SIG-M5 treated with dmso at 0.1 percent for 504 hours (cell line): ENCODE results near the gene FAM186B.
"Not testable (repeated sequence)": the region's sequence is repeated elsewhere in the genome, so short reads cannot be mapped to it uniquely, and the experiment has no call there.

ENCODE experiments used
- DNase-seq: peaks from one replicate; lab custom pipeline; 2025; ENCODE audit not compliant: unreplicated experiment; lab: John Stamatoyannopoulos, UW

FAM186B gene

DNA sequence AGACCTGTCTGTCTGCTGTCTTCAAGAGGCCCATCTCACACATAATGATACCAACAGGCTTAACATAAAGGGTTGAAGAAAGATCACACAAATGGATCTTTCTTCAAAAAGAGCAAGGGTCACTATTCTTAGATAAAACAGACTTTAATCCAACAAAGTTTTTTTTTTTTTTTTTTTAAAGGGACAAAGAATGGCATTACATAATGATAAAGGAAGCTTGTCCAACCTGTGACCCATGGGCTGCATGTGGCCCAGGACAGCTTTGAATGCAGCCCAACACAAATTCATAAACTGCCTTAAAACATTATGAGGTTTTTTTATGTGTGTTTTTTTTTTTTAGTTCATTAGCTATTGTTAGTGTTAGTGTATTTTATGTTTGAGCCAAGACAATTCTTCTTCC is 6.8 kb upstream of the FAM186B start:
- no peak for DNase-seq

DNA sequence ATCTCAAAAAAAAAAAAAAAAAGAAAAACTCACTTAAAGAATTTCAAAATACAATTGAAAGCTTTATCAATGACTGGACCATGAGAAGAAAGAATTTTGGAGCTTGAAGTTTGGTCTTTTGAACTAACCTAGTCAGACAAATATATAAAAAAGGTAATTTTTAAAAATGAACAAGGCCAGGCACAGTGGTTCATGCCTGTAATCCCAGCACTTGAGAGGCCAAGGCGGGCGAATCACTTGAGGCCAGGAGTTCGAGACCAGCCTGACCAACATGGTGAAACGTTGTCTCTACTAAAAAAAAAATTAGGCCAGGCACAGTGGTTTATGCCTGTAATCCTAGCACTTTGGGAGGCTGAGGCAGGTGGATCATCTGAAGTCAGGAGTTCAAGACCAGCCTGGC is 5.3 kb upstream of the FAM186B start:
- DNase-seq, result not testable (repeated sequence)

DNA sequence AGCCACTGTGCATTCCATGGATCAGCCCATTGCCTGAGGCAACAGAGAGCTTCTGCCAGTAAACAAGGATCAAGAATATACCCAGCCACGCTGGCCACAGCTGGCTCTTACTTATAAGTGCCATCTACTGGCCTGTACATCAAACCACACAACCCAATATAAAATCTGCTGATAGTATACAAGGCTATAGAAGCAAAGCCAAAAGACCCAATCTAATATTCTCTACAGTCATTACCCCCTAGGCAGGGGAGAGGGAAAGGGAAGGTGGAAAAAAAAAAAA is 4.4 kb upstream of the FAM186B start:
- DNase-seq, result peak; percentile 41

DNA sequence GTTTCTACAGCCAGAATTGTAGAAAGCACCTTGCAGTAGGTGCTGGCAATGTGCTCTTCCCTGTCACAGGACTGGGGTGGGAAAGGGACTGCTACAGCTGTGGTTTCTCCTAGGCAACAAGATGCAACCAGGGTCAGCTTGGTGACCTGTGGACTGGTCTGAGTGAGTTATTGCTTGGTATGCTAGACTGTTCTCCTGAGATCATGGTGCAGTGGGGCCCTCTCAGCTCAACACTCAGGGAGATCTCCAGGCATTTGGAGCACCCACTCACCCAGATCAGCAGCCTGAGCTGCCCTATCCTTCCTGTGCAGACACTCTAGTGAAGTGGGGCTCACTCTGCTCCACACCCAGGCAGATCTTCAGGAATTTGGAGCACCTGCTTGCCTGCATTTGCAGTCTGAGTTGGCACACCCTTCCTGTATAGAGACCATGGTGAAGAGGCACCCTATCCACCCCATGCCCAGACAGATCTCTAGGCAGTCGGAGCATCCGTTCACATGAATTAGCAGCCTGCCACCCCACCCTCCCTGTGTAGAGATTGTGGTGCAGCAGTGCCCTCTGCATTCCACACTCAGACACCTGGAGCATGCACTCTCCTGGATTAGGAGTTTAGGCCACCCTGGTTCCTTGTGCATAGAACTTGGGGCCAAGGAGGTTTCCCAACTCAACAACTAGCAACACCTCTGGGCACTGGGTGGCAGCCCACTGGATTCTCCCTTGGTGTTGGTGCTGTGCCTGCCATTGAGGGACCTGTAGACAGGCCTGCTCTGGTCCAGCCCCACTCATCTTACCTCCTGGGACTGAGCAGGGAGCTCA is 3.8 kb upstream of the FAM186B start:
- no peak for DNase-seq

DNA sequence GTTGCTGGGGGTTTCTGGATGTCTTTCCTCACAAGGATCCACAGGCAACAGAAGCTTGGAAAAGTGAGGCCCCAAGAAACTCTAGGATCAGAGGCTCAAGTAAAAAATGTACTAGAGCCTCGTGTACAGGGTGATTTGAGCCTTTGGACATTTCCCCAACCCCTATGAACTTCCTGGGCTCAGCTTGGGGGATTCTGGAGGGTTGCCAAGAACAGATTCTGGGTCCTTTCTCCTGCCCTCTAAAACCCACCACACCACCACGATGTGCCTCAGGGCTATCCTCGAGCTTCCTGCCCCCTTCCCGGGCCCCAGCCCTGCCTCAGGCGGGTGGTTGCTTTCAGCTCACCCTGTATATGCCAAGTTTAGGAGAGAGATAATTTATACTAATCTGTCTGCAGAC is 583 bp downstream of the FAM186B start:
- no peak for DNase-seq

DNA sequence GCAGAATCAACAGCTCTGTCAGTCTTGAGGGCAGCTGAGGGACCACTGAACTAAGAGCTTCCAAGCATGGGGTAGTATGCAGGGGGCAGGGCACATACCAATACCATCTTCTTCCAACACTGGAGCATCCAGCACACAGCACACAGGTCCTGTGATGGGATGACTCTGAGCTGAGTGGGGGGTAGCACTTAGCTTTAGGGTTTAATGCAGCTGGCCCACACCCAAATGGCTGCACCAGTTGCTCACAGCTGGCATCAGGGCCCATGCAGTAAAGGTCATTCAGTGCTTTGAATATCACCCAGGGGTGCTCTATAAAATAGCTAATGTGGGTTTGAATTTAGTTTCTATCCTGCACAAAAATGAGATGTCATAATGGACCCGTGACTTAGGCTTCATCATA is 1.7 kb downstream of the FAM186B start:
- no peak for DNase-seq

DNA sequence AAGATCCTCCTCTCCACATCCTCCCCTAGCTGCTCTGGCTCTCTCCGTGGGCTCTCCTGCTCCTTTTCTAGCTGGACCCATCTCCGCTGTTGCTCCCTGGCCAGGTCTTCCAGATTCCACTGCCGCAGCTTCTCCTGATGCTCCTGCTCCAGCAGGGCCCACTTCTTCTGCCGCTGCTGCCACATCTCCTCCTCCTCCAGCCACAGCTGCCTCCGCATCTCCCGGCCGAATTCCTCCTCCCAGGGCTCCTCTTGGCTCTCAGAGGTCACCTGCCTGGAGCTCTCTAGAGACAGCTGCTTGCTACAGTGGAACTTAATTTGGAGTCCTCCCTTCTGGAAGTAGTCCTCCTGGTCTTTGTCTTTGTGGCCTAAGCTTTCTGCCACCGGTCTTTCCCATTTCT is 5.5 kb downstream of the FAM186B start:
- no peak for DNase-seq

DNA sequence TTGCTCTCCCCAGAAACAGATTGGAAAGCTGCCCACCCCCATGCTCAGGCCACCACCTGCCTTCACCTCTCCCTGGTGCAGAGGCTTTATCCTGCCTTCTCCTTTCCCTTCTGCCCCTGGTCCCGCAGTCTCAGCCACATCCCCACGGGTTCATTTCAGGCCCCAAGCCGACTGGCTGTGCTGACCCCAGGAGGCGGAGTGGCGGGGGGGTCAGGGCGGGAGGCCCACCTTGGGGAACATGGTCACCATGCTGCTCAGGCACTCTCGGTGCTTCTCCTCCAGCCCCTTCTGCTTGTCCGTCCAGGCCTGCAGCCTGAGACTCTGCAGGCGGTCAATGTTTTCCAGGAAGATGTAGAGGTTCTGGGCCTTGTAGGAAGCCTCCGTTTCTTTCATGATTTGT is 6.9 kb downstream of the FAM186B start:
- DNase-seq, result no peak

DNA sequence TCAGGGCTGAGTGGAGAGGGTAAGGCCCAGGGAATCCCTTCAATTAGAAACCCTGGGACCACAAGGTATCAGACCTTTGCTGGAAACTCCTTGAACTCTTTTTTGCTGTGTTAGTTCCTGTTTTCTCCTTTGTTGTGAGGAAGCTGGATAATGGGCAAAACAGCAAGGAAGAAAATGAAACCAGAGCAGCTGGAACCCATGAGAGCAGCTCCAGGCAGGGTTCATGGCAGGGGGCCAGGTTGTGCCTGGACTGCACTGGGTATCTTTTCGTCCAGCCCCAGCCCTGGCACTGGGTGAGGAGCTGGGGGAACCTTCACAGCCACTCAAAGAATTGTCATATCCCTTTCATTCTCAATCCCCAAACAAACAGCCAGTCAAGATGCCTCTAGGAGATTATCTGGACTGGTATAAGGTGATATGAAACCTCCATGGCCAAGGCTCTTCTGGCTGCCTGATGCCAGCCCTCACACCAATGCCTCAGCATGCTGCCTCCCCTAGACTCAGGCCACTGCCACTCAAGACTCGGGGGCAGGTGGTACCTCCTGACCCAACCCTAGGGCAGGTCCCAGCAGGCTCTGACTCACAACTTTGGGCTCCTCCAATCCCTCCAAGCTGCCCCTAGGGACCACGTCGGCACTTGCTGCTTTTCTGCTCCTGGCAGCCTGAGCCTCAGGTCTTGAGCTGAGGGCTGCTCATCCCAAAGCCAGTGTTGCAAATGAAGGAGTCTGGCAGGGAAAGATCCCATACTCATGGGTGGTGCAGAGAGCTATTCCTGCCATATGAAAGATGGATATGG is 16.5 kb downstream of the FAM186B start:
- no peak for DNase-seq

DNA sequence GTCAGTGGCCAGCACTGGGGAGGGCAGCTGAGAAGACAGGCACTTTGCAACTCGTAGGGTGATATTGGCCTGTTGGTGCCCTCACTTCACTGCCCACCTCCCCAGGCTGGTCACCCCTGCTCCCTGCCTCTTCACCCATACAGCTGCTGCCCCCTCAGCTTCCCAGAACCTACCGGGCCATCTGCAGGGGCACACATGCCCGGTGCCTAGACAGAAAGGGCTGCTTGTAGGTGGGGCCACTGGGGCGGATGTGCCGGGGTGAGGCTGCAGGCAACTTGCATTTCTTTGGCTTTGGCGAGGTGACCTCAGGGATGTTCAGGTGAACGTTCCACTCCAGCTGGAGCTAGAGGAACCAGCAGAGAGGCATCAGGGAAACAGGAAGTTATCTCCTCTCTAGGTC is 17.2 kb downstream of the FAM186B start:
- DNase-seq, result no peak

DNA sequence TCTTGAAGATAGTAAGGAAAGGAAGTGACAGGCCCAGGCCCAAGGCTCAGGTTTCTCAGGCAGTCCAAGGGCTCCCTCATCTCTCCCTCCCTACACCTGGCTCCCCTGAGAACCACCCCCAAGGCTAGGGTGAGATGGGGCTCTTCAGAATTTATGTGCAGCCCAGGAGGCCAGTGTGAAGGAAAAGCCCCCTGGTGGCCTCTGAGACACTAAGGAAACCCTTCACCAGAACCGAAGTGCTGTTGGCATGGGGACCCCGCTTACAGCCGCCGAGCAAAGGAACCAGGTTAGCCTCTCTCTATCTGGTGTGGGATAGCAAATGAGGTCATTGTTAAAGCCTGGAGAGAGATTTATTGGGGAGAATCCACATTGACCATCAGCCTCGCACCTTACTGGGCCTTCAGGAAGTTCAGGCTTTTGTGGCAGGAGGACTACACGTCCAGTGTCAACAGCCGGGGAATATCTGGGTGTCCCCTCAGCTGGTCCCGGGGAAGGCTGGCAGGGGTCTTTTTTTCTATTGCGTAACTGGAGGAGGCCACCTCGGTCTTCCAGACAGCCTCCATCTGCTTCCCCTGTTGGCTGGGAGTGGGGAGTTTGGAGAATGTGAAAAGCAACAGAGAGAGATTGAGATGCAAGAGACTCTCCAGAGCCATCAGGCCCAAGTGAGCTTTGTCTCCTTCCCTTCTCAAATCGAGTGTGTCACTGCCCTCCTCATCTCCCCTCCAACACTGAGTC is 18.1 kb downstream of the FAM186B start:
- no peak for DNase-seq

DNA sequence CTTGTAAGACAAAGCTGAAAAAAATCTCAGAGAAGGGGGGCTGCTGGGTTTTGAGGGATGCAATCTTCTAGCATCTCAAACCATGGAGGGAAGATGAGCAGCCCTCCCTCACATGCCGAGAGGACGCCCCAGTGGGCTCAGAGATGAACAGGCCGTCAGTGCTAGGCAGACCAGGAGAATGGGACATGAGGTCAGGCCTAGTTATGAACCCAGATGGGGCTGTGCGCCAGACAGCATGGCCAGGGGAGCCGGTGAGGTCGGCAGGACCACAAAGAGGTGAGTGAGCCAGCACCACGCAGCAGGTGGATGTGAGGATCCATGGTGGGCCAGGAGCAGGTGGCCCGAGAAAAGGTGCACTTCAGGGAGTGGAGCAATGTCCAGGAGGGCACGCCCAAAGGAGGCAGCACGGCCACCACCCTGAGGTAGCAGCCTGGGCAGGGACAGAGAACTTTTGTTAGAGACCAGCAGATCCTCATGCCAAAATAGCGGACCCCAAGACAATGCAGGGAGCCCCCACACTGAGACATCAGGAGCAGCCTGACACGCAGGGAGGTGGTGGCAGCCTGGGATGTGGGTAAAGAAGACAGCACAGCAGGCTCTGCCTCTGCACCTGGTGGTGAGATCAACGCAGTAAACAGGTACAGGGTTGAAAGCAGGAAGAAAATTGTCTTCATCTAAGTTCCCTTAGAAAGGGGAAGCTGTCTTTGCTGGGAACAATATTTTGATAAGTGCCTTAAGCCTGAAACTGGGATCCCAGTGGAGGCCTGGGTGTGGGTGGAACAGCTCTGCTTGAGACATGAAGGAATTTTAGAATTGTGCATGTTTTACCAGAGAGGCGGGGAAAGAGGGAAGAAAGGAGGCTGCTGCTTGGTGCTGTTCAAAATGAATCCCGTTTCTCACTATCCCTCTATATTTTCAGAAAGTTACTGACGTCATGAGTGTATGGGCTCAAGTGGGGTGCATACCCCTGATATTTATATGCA is 19.7 kb downstream of the FAM186B start:
- no peak for DNase-seq

DNA sequence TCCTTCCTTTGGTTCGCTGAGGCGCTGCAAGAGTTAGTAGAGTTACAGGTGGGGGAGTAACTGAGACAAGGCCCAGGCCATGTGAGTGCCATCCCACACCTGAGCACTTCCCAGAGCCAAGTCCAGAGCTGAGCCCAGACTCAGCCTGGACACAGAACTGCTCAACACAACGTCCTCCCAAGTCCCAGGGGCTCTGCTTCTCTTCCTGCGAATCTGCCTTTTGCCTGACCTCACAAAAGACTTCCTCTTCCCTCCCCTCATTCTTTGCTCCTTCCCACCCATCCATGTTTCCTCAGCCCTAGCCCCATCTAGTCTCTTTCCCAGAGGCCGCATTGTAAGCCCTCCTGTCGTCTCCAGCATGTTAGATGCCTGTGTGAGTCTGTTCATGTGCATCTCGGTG is 20.8 kb downstream of the FAM186B start:
- DNase-seq, result no peak

DNA sequence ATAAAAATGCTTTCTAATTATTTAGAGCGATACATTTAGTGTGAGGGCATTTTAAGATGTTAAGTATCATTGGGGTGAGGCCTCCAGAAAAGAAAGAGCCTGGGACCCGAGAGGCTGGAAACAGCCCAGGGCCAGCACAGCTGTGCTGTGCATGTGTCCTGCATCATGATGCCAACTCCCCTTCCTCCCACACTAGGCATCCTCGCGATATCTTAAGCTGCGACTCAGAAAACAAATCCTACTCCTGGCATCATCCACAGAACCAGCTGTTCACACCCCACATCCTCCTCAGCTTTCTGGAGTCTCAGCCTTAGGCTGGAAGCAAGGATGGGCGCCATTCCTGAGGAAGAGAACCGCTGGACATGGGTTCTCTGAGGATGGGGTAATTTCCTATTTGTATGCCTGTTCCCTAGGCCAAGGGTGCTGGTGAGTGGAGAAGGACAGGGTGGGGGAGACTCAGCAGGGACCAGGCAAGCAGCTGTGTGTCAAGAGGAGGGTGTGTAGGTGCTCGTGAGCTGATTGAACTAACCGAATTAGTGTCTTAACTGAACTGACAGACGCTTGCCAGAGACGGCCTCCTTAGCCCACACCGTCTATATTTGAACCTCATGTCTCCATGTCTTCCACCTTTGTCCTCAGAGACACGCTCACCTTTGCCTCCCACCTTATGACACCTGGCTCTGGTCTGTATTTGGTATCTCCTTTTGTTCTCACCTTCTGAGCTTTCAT is 21.9 kb downstream of the FAM186B start:
- DNase-seq, result no peak

DNA sequence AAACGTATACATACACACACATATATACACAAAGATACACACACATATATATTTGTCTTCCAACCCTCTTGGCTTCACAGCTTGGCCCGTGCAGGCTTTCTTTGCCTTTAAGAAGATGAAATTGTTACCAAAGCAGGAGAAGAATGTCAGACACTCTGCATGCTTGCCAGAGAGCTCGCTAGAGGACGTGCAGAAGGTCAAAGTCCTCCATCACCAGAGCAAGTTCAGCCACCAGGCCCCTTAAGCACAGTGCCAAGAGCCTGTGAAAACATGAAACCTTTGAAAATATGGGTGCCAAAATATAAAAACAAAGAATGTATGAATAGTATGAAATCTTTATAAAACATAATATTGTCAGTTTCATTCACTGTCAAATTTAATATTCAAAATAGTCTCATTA is 22.6 kb downstream of the FAM186B start:
- DNase-seq, result no peak

DNA sequence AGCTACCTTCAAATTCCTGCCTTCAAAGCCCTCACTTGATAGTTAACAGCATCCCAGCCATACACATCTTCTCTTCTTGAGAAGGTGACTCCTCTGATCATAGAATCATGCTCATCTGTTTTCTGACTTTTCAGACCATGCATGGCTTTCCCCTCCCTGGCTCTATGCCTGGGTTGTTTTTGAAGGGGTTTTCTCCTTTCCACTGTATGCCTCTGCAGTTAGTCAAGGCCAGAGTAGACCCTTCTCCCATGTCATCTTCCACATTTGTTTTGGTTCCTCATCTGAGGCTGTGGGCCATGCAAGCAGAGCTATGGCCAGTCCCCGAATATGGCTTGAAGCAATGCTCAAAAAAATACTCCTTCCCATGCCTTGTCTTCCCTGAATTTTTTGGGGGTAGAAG is 23.2 kb downstream of the FAM186B start:
- DNase-seq, result no peak

DNA sequence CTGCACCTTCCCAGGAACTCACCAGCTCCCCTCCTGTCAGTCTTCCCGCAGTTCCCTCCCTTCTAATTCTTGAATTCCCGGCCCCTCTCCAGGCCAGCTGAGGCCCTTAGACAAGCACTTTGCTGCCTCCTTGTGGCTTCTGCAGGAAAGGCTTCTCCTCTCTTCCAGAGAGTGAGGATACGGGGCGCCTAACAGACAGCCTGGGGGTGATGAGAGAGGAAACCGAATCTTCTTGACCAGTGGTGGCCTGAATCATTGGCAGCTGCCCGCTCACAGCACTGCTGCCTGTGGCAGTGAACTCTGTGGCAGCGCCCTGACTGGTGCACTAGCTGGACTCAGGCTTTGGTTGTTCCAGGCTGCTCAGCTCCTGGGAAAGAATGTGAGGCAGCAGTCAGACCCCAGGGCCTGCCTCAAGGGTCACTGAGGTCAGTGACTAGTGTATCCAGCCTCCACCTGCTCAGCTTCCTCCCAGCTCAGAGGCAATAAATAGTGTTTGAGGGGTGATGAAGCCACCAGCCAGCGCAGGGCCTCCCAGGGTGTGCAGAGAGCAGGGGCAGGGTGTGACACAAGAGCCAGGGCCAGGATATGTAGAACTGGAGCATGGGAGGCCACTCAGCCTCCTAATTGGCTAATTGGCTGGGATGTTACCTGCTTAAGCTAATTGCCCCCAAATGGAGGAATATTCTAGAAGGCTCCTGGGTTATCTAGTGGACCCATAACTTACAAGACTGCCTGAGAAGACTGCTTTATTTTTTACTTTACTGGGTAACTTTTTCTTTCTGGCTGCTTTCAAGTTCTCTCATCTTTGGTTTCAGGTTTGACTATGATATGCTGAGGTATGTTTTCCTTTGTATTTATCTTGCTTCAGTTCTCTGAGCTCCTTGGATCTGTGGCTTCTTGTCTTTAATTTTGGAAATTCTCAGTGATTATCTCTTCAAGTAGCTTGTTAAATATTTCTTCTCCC is 24.6 kb downstream of the FAM186B start:
- peak; percentile 39 for DNase-seq

DNA sequence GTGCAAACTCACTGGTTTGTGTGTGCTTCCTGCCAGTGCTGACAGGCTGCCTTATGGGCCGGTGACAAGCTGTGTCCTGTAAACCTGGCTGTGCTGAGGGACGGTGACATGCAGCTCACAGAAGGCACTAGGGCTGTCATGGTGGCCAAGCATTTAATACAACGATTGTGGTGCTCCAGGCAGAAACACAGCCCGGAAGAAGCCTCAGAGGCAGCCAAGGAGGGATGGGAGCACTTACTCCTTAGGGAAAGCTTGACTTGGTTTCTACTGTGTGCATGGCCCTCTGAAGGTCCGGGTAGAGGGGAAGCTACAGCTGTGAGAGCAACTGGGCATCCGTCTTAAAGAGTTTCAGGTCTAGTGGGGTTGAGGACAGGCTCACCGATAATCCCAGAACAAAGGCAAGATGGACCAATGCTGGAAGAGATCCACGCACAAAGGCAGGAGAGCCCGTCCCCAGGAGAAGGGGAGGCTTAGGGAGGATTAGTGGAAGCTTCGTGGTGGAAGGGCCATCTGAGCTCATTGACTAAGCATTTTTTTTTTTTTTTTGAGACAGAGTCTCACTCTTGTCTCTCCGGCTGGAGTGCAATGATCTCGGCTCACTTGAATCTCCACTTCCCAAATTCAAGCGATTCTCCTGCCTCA is 26.8 kb downstream of the FAM186B start:
- no peak for DNase-seq
